ENCODE measurements around the gene GDAP1L1.

- no peak for TF ChIP-seq RFX5 (IDR thresholded peaks at IDR 0.05; ENCODE audit: low read depth, low read length)
- TF ChIP-seq POLR2A (IDR thresholded peaks at IDR 0.05; ENCODE audit: low read depth, low read length) = no peak
- no peak for TF ChIP-seq CTCF (conservative IDR thresholded peaks at IDR 0.05; ENCODE audit: low read depth, low read length)
- no peak for TF ChIP-seq MXI1 (IDR thresholded peaks at IDR 0.05; ENCODE audit: borderline replicate concordance, low read depth, low read length)
- TF ChIP-seq BHLHE40 (IDR thresholded peaks at IDR 0.05; ENCODE audit: low read depth, low read length) = no peak
- no peak for TF ChIP-seq SMC3 (IDR thresholded peaks at IDR 0.05; ENCODE audit: low read depth, low read length)
- no peak for TF ChIP-seq CHD1 (IDR thresholded peaks at IDR 0.05; ENCODE audit: low read depth, low read length)
Observed at GRCh38 chr20:44203161-44203560, 43.9 kb upstream of the GDAP1L1 start.
